ENCODE results near the gene PACSIN1. TPM values are rescaled to one million over a fixed set of nuclear protein-coding genes. Genes with fewer than 3 reads are reported as not detected.

Gene PACSIN1
- total RNA-seq, 1 experiment from 2014 or later = 0.26 TPM

DNA sequence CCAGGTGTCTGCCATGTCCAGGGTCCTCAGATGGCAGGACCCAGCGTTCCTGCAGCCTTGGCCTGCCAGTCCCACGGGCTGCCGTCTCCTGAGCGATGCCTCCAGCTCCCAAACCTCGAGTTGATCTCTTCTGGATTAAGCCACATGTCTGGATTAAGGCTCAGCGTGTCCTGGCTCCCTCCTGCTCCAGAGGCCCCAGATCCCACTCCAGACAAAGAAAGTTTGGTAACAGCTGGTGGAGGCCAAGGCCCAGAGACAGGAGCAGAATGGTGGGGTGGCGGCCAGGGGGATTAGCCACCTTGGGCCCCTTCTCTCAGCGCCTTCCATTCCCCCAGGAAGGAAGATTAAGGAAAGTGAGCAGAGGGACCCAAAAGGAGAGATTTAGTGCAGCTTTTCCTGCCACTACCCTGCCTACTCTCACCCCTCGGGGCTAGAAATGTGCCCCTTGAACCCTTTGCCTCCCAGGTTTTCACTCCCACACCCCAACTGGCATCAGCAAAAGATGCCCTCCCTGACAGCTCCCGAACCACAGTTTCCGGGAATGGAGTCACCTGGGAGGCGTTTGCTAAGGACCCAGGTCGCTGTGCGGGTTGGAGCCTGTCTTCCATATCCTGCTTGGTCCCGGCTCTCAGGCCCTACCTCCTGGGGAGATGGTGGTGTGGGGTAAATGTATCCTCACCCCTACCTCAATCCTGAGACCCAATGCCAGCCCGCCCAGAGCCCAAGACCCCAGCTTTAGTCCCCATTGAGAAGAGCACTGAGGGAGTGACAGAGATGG is 83.3 kb downstream of the PACSIN1 start:
- no peaks in the 10 kb centered on the region for H3K36me3 Mint-ChIP-seq (ENCODE audit: insufficient read depth, unreplicated experiment)
- intact Hi-C loops (cut with micrococcal nuclease; ENCODE audit: unreplicated experiment) = no loop called here
- H3K27ac Mint-ChIP-seq (ENCODE audit: unreplicated experiment) = no peak overlapping the region
- no peak for TF ChIP-seq CTCF (IDR thresholded peaks at IDR 0.05; ENCODE audit: unreplicated experiment)
- CTCF ChIA-PET = interaction anchor here (0.6 to 0.7 kb wide), 2 partner anchors 10 to 67 kb away, joined by 3 read pairs; no protein-coding TSS in a partner anchor
- H3K9me3 Mint-ChIP-seq (ENCODE audit: low read depth, unreplicated experiment) = no peaks in the 10 kb centered on the region
- H3K27me3 Mint-ChIP-seq (ENCODE audit: unreplicated experiment) = no peaks in the 10 kb centered on the region
- H3K4me3 Mint-ChIP-seq (ENCODE audit: low read depth, unreplicated experiment) = no peak overlapping the region
- no peak for DNase-seq
- BruUV-seq (replicated peaks) = no TSS peak
- peaks cover 48% of the 10 kb centered on the region for H3K4me1 Mint-ChIP-seq (ENCODE audit: low read depth, unreplicated experiment)

- DNase-seq = no peak
- no peak for TF ChIP-seq CTCF (IDR thresholded peaks at IDR 0.05; ENCODE audit: unreplicated experiment)
- H3K27ac Mint-ChIP-seq (ENCODE audit: unreplicated experiment) = no peak overlapping the region
Measured at GRCh38 chr6:34549804-34550202, 83.9 kb downstream of the PACSIN1 start.

DNA sequence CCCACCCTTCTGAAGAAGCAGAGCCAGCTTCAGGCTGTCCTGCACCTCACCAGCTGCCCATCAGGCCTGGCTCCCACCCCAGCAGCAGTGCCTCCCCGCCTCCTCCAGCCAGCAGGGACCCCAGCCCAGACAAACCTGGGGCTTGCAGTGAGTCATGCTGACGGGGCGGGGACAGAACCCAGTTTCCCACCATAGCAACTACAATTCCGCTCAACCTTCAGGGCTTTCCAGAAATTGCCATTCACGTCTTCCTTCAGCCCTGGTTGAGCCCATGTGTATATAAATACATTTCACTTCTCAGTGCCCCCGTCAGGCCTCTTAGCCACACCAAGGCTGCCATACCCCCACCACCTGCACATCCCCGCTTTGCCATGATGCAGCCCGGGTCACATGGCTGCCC is 85.8 kb downstream of the PACSIN1 start:
- Mint-ChIP-seq H3K36me3 (ENCODE audit: insufficient read depth, unreplicated experiment) (no peaks in the 10 kb centered on the region), H3K4me3 (ENCODE audit: low read depth, unreplicated experiment) (no peak overlapping the region), H3K9me3 (ENCODE audit: low read depth, unreplicated experiment) (no peaks in the 10 kb centered on the region), H3K27me3 (ENCODE audit: unreplicated experiment) (no peaks in the 10 kb centered on the region), H3K27ac (ENCODE audit: unreplicated experiment) (no peak overlapping the region), H3K4me1 (ENCODE audit: low read depth, unreplicated experiment) (peaks cover 62% of the 10 kb centered on the region)
- no peak for DNase-seq
- CTCF ChIA-PET = no interaction called here
- no TSS peak for BruUV-seq (replicated peaks)
- no peak for TF ChIP-seq CTCF (IDR thresholded peaks at IDR 0.05; ENCODE audit: unreplicated experiment)
- intact Hi-C loops (cut with micrococcal nuclease; ENCODE audit: unreplicated experiment) = no loop called here

More at GRCh38 chr6:34549804-34550202, 83.9 kb downstream of the PACSIN1 start:
- no peaks in the 10 kb centered on the region for H3K9me3 Mint-ChIP-seq (ENCODE audit: low read depth, unreplicated experiment)
- peaks cover 54% of the 10 kb centered on the region for H3K4me1 Mint-ChIP-seq (ENCODE audit: low read depth, unreplicated experiment)
- H3K27me3 Mint-ChIP-seq (ENCODE audit: unreplicated experiment) = no peaks in the 10 kb centered on the region
- H3K36me3 Mint-ChIP-seq (ENCODE audit: insufficient read depth, unreplicated experiment) = no peaks in the 10 kb centered on the region
- intact Hi-C loops (cut with micrococcal nuclease; ENCODE audit: unreplicated experiment) = no loop called here
- CTCF ChIA-PET = interaction anchor here (0.6 kb wide), 1 partner anchor 68 kb away, joined by 3 read pairs; no protein-coding TSS in a partner anchor
- no peak overlapping the region for H3K4me3 Mint-ChIP-seq (ENCODE audit: low read depth, unreplicated experiment)
- no TSS peak for BruUV-seq (replicated peaks)

DNA sequence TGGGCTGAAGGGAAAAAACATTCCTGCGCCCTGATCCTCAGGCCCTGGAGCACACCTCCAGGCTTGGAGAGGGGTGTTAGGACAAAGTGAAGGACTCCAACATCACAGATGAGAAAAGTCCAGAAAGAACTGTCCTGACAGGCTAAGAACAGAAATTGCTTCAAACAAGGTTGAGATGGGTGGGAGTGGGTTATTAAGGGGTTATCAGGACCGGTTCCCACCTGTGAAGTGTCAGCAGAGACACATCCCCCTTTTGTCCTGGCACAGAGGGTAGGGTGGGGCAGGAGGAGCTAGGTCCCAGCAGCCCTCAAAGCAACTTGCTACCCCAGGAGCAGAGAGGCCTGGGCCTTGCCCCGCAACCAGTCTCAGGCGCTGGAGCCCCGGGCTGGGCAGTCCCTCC is 86.7 kb downstream of the PACSIN1 start:
- CTCF ChIA-PET = no interaction called here
- Mint-ChIP-seq H3K9me3 (ENCODE audit: low read depth, unreplicated experiment) (no peaks in the 10 kb centered on the region), H3K27ac (ENCODE audit: unreplicated experiment) (no peak overlapping the region), H3K36me3 (ENCODE audit: insufficient read depth, unreplicated experiment) (no peaks in the 10 kb centered on the region), H3K4me3 (ENCODE audit: low read depth, unreplicated experiment) (no peak overlapping the region), H3K4me1 (ENCODE audit: low read depth, unreplicated experiment) (peaks cover 61% of the 10 kb centered on the region), H3K27me3 (ENCODE audit: unreplicated experiment) (no peaks in the 10 kb centered on the region)
- no peak for DNase-seq
- no TSS peak for BruUV-seq (replicated peaks)
- intact Hi-C loops (cut with micrococcal nuclease; ENCODE audit: unreplicated experiment) = no loop called here
- no peak for TF ChIP-seq CTCF (IDR thresholded peaks at IDR 0.05; ENCODE audit: unreplicated experiment)

All from Calu3 (cell line).